ENCODE results near the gene SCG3.

Gene SCG3

GRCh38 chr15:51680321-51680720 is 982 bp upstream of the SCG3 start:
- DNase-seq, result no peak

GRCh38 chr15:51687565-51687964 is 6.3 kb downstream of the SCG3 start:
- DNase-seq, result no peak

DNA sequence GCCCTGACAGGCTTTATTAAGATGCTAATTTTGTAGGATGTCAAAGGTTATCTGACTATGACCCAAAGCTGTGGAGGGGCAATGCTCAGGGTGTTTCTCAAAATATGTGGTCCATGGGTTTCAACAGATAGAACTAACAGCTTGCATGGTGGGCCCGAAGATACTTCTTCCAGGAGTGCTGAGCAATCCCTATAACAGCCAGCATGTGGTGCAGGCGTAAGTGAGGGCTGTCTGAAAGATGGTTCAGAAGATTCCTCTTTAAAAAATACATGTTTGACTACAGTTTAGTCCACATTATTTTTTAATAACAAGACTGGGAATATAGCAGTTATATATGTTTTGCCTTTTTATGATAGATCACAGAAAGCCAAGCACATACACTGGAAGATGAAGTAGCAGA is 7.6 kb downstream of the SCG3 start:
- DNase-seq, result no peak

DNA sequence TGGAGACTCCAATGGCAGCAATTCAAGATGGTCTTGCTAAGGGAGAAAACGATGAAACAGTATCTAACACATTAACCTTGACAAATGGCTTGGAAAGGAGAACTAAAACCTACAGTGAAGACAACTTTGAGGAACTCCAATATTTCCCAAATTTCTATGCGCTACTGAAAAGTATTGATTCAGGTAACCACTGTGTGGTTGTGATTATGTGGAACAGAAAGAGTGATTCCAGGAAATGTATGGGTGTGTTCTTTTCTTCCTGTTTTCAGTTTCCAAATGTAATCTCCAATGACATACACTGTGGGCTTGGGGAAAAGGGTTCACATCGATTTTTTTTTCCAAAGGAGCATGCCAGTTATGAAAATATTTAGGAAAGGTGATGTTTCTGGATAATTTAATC is 10.9 kb downstream of the SCG3 start:
- DNase-seq, result no peak

- DNase-seq, result no peak
Measured at GRCh38 chr15:51696566-51696965, 15.3 kb downstream of the SCG3 start.

- DNase-seq, result no peak
Measured at GRCh38 chr15:51697163-51697562, 15.9 kb downstream of the SCG3 start.

GRCh38 chr15:51699373-51699772 is 18.1 kb downstream of the SCG3 start:
- no peak for DNase-seq

DNA sequence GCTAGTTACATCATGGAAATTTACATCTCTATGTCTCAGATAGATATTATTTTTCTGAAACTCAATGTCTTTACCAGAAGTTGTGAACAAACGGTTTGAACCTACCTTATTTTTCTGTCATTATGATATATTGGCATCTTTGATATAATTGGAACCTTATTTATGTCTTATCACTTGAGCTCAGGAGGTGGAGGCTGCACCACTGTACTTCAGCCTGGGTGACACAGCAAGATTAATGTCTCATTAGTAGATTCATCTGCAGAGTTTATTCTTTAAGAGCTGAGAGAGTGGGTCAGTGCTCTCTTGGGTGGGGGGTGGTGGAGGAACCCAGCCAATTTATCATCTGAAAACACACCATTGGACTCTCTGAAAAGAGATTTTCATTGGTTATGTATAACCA is 21.4 kb downstream of the SCG3 start:
- no peak for DNase-seq

DNA sequence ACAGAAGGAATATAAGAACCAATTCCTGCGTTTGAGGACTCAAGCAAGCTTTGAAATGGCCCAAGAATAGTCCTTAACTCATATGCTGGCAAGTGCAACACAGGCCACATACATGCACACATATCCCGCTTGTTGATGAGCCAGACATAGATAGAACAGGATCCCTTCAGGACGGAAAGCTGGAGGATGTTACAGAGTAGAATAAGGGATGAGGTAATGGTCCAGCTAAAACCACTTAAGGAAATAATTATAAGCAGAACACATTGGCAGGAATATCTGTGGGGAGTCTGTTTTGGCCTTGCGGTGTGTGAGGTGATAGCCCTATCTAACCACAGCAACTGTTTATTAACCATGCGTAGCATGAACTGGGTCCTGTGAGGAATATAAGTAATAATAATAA is 25.0 kb downstream of the SCG3 start:
- DNase-seq, result no peak

DNA sequence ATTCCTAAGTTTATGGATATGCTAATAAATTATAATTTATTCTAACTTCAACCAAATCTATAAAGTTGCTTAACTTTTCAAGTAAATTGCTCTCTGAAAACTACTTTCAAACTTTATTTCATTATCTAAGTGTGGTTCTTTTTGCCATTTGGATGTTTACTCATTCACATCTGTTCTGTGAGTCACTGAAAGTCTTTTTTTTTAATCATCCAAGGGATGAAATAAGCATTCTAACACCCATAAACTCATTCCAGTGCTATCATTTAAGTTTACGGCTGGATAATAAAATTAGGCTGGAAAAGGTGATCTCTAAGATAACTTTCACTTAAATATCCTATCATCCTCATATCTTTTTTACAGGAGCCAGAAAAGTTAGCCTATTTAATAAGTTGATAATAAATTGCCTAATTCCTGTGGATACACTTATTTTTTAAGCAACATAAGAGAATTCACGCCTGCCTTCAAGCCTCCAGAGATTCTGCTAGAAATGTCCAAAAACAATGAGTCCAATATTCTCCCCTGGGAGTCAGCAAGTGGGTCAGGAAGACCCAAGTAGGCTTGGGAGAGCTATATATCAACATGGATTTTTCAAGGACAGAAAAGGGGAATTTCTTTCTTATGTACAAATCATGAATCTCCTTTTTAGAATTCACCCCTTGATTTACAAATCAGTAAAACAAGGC is 25.8 kb downstream of the SCG3 start:
- DNase-seq, result no peak

- DNase-seq, result no peak
Measured at GRCh38 chr15:51708013-51708412, 26.7 kb downstream of the SCG3 start.

DNA sequence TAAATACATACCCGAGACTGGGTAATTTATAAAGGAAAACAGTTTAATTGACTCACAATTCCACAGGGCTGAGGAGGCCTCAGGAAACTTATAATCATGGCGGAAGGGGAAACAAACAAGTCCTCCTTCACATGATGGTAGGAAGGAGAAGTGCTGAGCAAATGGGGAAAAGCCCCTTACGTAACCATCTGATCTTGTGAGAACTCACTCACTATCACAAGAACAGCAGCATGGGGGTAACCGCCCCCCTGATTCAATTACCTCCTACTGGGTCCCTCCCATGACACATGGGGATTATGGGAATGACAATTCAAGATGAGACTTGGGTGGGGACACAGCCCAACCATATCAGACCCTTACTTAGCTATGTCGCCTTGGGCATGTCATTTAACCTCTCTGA is 27.7 kb downstream of the SCG3 start:
- no peak for DNase-seq

- DNase-seq, result peak; percentile 60
Measured at GRCh38 chr15:51714162-51714561, 32.9 kb downstream of the SCG3 start.

GRCh38 chr15:51714911-51715310 is 33.6 kb downstream of the SCG3 start:
- DNase-seq, result no peak

DNA sequence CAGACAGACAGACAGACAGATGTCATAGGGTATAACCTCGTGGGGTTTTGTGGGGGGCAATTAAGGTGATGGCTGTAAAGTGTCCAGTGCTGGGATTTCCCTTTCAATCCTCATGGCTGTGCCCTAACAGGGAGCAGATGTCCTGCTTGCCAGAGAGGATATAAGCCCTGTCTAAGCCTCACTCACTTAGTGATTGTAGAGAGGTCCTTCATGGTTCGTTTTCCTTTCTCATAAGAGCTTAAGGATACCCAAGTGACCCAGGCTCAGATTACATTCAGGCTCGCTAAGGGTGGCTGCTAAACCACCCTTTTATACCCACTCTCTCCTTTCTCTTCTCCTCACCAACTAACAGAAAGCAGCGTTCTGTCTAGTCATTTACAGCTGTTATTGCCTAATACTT is 36.9 kb downstream of the SCG3 start:
- DNase-seq, result peak; percentile 98

GRCh38 chr15:51718746-51719145 is 37.4 kb downstream of the SCG3 start:
- DNase-seq, result no peak

- DNase-seq, result no peak
Measured at GRCh38 chr15:51720201-51720995, 39.1 kb downstream of the SCG3 start.

DNA sequence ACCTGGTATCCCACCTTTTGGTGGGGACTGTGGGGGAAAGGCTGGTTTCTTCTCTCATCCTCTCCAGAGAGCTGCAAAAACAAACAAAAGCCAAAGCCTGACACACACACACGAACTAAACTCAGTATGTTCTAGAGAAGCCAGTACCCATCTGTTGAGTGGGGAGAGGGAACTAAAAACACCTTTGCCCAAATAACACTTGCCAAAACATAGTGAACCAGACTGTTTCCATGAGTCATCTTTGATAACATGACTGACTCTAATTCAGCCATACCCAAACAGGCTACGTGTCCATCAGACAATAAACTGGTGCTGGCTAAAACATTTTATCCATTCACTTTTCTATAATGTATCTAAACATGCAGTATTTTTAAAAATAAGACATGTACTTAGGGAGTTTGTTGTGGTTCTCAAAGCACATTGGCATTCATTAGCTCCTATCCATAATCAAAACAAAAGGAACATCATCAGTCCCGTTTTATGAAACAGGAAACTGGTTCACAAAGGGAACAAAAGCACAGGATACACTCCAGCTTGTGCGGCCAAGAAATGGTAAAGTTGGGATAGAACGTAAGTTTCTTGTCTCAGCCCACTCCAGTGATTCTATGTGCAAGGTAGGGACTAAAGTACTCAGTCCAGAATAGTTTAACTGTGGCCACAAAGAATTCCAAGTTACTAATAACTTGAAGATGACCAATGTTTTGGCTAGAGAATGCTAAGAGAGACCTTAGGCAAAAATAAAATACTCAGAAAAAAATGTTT is 40.1 kb downstream of the SCG3 start:
- DNase-seq, result no peak

- DNase-seq, result no peak
Measured at GRCh38 chr15:51724199-51724598, 42.9 kb downstream of the SCG3 start.

GRCh38 chr15:51724673-51725072 is 43.4 kb downstream of the SCG3 start:
- no peak for DNase-seq

- no peak for DNase-seq
Measured at GRCh38 chr15:51726302-51727073, 45.2 kb downstream of the SCG3 start.

DNA sequence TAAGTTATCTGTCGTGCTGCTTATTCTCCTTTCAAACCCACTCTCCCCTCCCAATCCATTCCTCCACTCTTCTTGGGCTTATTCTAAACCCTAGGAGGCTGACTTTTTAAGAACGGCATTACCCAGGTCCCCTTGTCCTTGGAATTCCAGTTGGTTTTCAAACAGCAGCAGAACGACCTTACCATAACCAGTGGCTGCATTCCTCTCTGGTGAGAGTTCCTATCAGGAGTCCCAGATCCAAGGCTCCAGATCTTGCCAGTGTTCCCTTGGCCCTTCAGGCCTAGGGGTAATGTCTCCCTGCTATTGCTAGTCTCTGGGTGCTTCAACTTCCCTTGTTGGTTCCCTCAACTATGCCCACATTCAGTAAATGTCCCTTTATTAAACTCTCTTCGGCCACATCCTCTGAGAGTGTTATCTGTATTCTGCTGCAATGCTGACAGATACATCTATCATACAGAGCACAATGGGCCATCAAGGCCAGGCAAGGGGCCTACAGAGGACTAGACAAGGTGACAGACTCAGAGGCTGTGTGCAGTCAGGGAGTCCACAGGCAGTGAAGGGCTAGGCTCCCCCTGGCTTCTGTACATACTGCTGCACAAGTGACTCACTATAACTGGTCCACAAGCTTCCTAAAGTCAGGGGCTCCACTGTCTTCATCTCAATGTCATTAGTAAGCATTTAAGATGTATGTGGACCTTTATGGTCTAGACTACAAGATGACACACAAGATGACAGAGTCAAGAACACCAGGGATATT is 46.0 kb downstream of the SCG3 start:
- no peak for DNase-seq

Data from NCI-H524 treated with DMSO at 0.1 percent for 48 hours (cell line).